ENCODE results near the gene GRM5. TPM values are rescaled to one million over a fixed set of nuclear protein-coding genes. Genes with fewer than 3 reads are reported as not detected.
"Not testable (repeated sequence)": the region's sequence is repeated elsewhere in the genome, so short reads cannot be mapped to it uniquely, and the experiment has no call there.

Gene GRM5
- total RNA-seq, 1 donor from 2014 or later = 0.13 TPM

GRCh38 chr11:89000852-89001251, 64.9 kb downstream of the GRM5 start:
- ATAC-seq (ENCODE audit: poor library complexity); intact Hi-C loops (cut with DNase I); DNase-seq: not testable (repeated sequence)

GRCh38 chr11:88979641-88980040, 86.1 kb downstream of the GRM5 start:
- intact Hi-C loops (cut with DNase I) = no loop called here
- DNase-seq = no peak
- no peak for ATAC-seq (ENCODE audit: poor library complexity)

- DNase-seq; intact Hi-C loops (cut with DNase I); ATAC-seq (ENCODE audit: poor library complexity): not testable (repeated sequence)
These were observed 86.8 kb downstream of the GRM5 start for GRCh38 chr11:88978992-88979391.

GRCh38 chr11:88975441-88975840, 90.3 kb downstream of the GRM5 start:
- intact Hi-C loops (cut with DNase I); DNase-seq; ATAC-seq (ENCODE audit: poor library complexity): not testable (repeated sequence)

- DNase-seq (no peak), ATAC-seq (ENCODE audit: poor library complexity) (no peak)
- intact Hi-C loops (cut with DNase I) = no loop called here
These were observed 93.6 kb downstream of the GRM5 start for GRCh38 chr11:88972210-88972609.

GRCh38 chr11:88961621-88962020, 104.2 kb downstream of the GRM5 start:
- DNase-seq; intact Hi-C loops (cut with DNase I); ATAC-seq (ENCODE audit: poor library complexity): not testable (repeated sequence)

GRCh38 chr11:88959857-88960256, 105.9 kb downstream of the GRM5 start:
- DNase-seq; ATAC-seq (ENCODE audit: poor library complexity); intact Hi-C loops (cut with DNase I): not testable (repeated sequence)

- no peak for ATAC-seq (ENCODE audit: poor library complexity)
- no peak for DNase-seq
- intact Hi-C loops (cut with DNase I) = no loop called here
These were observed 114.8 kb downstream of the GRM5 start for GRCh38 chr11:88950975-88951374.

- ATAC-seq (ENCODE audit: poor library complexity) = not testable (repeated sequence)
These were observed 116.9 kb downstream of the GRM5 start for GRCh38 chr11:88948908-88949307.

GRCh38 chr11:88947843-88948572, 117.8 kb downstream of the GRM5 start:
- intact Hi-C loops (cut with DNase I); ATAC-seq (ENCODE audit: poor library complexity); DNase-seq: not testable (repeated sequence)

More at GRCh38 chr11:88948908-88949307, 116.9 kb downstream of the GRM5 start:
- DNase-seq; intact Hi-C loops (cut with DNase I): not testable (repeated sequence)

GRCh38 chr11:88929665-88930064, 136.1 kb downstream of the GRM5 start:
- DNase-seq; ATAC-seq (ENCODE audit: poor library complexity); intact Hi-C loops (cut with DNase I): not testable (repeated sequence)

GRCh38 chr11:88917065-88917464, 148.7 kb downstream of the GRM5 start:
- ATAC-seq (ENCODE audit: poor library complexity); DNase-seq; intact Hi-C loops (cut with DNase I): not testable (repeated sequence)

GRCh38 chr11:88909500-88909899, 156.3 kb downstream of the GRM5 start:
- intact Hi-C loops (cut with DNase I) = no loop called here
- no peak for ATAC-seq (ENCODE audit: poor library complexity)
- DNase-seq = no peak

- intact Hi-C loops (cut with DNase I); ATAC-seq (ENCODE audit: poor library complexity); DNase-seq: not testable (repeated sequence)
These were observed 164.3 kb downstream of the GRM5 start for GRCh38 chr11:88901436-88901835.

GRCh38 chr11:88888855-88889254, 176.9 kb downstream of the GRM5 start:
- intact Hi-C loops (cut with DNase I); ATAC-seq (ENCODE audit: poor library complexity); DNase-seq: not testable (repeated sequence)

- intact Hi-C loops (cut with DNase I) = no loop called here
- no peak for DNase-seq
- ATAC-seq (ENCODE audit: poor library complexity) = no peak
These were observed 179.0 kb downstream of the GRM5 start for GRCh38 chr11:88886796-88887195.

- intact Hi-C loops (cut with DNase I); ATAC-seq (ENCODE audit: poor library complexity): not testable (repeated sequence)
These were observed 183.0 kb downstream of the GRM5 start for GRCh38 chr11:88882800-88883199.

GRCh38 chr11:88861618-88862017, 204.2 kb downstream of the GRM5 start:
- ATAC-seq (ENCODE audit: poor library complexity) = no peak
- intact Hi-C loops (cut with DNase I) = no loop called here
- no peak for DNase-seq

More at GRCh38 chr11:88882800-88883199, 183.0 kb downstream of the GRM5 start:
- not testable (repeated sequence) for DNase-seq

GRCh38 chr11:88860431-88860830, 205.4 kb downstream of the GRM5 start:
- intact Hi-C loops (cut with DNase I); ATAC-seq (ENCODE audit: poor library complexity); DNase-seq: not testable (repeated sequence)

GRCh38 chr11:88853963-88854362, 211.8 kb downstream of the GRM5 start:
- DNase-seq; ATAC-seq (ENCODE audit: poor library complexity); intact Hi-C loops (cut with DNase I): not testable (repeated sequence)

All from Right ventricle myocardium superior (tissue), 1 donor.